ENCODE measurements around the gene APOBEC3C.

GRCh38 chr22:38964989-38965388 lies 49.1 kb upstream of the APOBEC3C start:
- TF ChIP-seq CTCF (IDR thresholded peaks at IDR 0.05) (no peak), POLR2A (IDR thresholded peaks at IDR 0.05) (no peak)
